GM21723 (cell line): Measurements from ENCODE around the gene TANC1.

Source experiments
- ATAC-seq: cut with Tn5 transposase; IDR thresholded peaks from one replicate; pipeline ENCODE4 v1.9.1; 2021; ENCODE audit warnings: mild to moderate bottlenecking, moderate library complexity; ENCODE audit not compliant: unreplicated experiment

TANC1 gene

DNA sequence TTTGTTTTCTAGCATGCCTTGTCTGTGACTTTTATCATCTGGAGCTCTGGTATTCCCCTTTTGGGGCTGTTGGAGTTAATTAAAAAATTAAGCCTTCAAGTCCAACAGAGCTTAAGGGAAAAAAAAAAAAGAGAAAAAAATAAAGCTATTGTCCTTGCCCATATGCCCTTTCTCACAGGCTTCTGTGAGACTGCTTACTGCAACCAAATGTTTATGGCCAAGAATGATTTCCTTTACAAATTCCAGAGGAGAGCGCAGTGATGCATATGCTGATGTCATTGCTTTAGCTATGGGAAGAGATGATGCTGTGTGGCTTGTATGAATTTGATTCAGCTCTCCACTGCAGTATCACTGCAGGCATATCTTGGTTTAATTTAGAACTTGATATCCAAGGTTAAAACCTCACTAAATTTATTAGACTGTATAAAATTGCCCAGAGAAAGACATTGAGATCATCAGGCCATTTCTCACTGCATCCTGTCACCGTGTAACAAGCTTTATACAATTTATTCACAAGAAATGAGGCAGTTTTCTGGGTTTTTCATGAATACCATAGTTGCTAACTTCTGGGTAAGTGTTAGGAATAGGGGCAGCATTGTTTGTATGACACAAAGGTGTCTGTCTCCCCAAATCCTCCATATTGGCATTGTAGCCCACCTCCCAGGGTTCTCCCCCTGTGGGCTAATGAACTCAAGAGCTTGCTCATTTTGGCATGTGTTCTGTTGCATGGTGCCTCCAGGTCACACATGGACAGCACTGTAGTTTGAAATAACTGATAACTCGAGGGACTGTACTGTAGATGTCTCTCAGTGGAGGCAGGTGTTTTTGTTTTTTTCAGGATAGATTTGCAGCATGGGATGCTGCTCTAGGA, 85.0 kb downstream of the TANC1 start:
- ATAC-seq: no peak

GRCh38 chr2:159054032-159054334, 85.5 kb downstream of the TANC1 start:
- no peak for ATAC-seq

DNA sequence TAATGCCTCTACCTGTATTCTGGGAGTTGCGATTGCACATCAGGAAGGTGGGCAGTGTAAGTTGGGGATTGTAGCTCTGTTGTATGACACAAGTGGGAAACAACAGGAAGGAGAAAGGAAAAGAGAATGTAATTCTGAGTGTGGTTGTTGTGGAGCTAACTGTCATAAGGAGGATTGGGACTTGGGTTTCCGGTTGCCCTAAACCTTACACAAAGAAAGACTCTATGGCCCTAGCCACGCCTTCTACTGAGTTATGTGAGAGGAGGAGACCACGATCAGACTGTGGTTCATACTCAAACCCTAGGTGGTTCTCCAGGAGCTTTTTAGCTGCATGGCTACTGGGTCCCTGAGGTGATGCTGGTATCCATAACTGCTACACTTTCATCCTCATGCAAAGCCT, 86.5 kb downstream of the TANC1 start:
- ATAC-seq: no peak

DNA sequence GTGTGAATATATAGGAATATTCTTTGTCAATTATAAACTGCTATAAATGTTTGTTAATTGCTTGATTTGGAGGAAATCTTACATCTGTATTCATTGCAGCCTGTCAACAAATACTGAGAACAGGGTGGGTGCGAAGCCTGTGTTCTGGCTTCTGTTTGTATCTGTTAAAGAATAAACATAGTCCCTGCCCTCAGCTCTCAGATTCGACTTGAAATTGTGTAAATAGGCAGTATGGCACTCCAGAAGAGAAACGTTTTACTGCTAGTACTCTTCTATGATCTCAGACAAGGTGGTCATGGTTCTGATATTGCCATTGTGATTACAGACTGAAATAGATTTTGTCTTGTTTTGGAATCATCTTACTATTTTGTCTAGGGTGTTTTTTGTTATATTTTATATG, 92.1 kb downstream of the TANC1 start:
- ATAC-seq: no peak

DNA sequence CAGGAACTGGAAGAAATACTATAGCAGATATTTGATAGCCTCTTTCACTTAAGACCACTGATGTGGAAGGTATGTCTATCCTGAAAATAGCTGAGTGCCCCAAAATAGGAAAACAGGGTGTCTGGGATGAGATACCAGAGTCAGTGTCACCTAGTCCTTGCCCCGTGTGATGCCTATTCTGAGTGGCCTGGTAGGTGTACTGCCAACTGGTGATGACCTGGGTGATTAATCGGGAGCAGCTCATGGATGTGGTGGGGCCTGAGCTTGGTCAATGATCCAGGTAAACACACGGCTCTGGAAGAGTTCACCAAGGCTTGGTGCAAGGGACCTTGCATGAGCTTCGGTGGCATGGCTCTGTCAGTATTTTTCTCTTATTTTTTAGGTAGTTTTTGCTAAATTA, 95.2 kb downstream of the TANC1 start:
- ATAC-seq: no peak

- no peak for ATAC-seq
These were observed 96.2 kb downstream of the TANC1 start for GRCh38 chr2:159064446-159065301.

DNA sequence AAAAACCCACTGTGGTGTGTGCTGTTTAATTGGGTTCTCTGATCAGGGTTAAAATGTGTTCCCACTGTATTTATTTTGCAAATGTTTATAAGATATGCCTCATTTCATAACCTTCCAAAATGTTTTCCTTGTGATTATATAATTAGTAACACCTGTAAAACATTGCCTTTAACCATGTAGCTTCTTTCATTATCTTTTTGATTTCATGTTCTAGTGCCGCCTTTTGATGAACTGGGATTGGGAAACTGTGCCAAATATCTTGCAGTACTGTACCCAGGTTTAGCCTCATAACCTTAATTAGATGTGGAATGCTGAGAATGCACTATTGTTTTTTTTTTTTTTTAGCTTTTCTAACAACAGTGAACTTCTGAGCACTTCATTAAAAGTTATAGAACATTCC, 96.9 kb downstream of the TANC1 start:
- ATAC-seq: no peak

DNA sequence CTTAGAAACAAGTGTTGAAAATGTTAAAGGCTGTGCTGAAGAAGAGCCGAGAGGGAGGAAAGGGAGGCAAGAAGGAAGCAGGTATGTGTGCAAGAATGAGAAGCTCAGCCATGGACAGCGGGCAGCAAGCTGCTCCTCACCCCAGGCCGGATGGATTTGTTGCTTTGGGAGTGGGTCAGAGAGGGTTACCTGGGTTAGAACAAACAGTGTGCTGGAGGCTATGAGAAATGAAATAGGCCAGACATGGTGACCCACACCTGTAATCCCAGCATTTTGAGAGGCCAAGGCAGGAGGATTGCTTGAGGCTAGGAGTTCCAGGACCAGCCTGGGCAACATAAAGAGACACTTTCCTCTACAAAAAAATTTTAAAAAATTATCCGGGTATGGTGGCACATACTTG, 97.5 kb downstream of the TANC1 start:
- ATAC-seq: no peak

DNA sequence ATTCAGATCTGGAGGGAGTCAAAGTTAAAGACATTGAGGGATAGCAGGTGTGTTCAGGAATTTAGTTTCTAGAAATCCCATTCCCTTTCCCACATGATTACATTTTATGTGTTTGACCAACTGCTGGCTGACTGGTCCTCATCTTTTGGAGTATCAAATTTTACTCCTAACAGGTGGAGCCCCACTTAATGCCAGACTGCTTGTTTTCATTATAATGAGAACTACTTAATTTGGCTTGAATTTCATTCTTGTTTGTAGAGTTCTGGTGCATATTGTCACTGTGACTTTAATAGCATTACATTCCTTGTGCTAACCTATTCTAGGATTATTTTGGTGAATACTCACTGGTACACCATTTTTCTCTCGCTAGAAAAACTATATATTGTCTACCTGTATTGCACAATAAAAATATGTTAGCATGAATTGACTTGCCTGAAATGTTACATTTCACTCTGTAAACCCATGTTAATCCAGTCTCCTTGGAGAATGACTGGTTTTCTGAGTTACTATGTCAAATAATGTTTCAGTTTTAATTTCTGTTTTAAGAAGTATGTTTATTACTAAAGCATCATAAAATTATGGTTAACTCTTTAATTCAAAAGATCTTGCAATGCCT, 98.2 kb downstream of the TANC1 start:
- ATAC-seq: no peak

GRCh38 chr2:159067971-159068370, 99.5 kb downstream of the TANC1 start:
- no peak for ATAC-seq

DNA sequence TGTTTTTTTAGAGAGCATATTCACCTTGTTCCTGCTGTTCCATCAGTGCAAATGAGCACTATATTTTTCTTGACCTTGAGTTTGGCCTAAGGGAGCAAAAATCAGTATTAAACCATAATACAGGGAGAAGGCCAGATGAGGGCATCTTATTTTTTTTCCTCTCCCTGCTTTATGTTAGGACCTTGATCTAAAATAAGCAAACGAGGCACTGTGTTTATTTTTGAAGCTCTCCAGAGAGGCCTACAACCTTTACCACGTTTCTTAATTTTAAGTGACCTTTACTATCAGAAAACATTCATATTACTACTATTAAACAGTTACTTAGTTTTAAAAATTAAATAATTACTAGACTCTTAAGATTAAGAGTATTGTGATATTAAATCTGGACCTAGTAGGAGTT, 100.8 kb downstream of the TANC1 start:
- no peak for ATAC-seq

DNA sequence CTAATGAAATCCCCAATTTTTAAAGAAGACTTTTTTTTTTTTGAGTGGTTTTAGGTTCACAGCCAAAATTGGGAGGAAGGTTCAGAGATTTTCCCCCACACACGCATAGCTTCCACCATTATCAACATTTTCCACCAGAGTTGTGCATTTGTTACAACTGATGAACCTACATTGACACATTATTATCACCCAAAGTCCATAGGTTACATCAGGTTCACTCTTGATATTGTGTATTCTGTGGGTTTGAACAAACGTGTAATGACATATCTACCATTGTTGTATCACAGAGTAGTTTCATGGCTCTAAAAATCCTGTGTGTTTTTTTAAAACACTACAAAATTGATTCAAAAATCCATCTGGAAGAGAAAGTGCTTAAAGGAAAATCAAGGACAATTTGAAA, 101.8 kb downstream of the TANC1 start:
- no peak for ATAC-seq

- no peak for ATAC-seq
These were observed 102.9 kb downstream of the TANC1 start for GRCh38 chr2:159071190-159071915.

DNA sequence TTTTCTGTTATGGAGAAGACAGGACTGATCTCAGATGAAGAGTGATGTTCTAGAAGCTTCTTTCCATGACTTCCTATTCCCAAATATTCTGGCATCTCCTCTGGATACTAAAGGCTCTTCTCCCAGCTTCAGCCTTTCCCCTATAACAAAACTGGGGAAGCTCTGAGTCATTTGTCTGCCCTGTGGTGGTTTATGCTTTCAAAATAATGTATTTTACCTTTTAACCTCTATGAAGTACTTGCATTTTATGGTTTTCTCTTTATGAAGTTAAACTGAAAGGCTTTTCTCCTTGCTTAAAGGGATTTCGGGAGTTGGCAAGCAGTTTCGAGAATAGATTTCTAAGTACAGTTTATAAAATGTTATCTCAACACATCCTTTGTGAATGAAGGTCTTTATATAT, 104.4 kb downstream of the TANC1 start:
- no peak for ATAC-seq

DNA sequence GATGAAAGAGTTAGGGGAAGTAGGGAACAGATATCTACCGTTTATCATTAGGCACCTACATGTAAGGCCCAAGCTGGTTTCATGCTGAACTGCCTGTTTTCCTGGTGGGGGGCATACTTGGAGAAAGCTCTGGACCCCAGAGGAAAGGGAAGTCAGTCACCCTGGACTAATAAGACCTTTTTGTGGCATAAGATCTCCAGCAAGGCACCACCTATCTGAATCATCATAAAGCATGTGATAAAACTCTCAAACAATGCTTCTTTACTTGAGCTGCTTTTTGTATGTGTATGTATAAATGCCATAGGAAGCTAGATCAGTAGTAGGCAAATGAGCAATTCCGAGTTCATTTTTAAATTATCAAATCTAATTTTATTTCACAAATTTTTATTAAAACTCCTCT, 104.8 kb downstream of the TANC1 start:
- ATAC-seq: no peak

GRCh38 chr2:159074605-159075004, 106.2 kb downstream of the TANC1 start:
- ATAC-seq: no peak

GRCh38 chr2:159075727-159076126, 107.3 kb downstream of the TANC1 start:
- no peak for ATAC-seq

- ATAC-seq: no peak
These were observed 107.8 kb downstream of the TANC1 start for GRCh38 chr2:159076241-159076640.

- ATAC-seq: no peak
These were observed 109.4 kb downstream of the TANC1 start for GRCh38 chr2:159077869-159078268.

GRCh38 chr2:159078443-159078842, 110.0 kb downstream of the TANC1 start:
- ATAC-seq: no peak

DNA sequence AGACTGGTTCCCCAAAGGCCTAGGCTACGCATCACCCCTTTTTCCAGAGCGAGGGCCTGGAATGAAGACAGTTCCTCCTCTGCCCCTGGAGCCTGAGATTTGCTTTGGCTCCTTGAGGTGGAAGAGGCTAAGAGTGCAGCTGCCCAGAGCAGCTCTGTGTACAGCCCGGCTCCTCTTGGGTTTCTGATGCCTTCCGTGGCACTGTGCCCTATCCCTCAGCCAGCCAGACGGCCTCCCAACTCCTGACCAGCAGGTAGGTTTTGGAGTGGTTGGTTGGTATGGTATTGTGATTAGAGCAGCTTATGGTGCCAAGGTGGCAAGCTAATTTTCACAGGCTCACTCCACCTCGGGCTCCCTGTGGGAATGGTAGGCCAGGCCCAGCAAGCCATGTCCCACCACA, 112.2 kb downstream of the TANC1 start:
- ATAC-seq: no peak
